Stimulated activated CD8-positive, alpha-beta memory T cell treated with anti-CD3 and anti-CD28 coated beads, Interleukin-15, amount 100 ng/mL, for 24 hours (primary cell): ENCODE measurements around the gene NT5M.

ENCODE experiments used
- DNase-seq: peaks from one replicate; pipeline ENCODE4 v3.0.0-alpha.2; 2020; ENCODE audit warnings: low read depth

NT5M gene

GRCh38 chr17:17303847-17304490, 796 bp downstream of the NT5M start:
- no peak for DNase-seq

DNA sequence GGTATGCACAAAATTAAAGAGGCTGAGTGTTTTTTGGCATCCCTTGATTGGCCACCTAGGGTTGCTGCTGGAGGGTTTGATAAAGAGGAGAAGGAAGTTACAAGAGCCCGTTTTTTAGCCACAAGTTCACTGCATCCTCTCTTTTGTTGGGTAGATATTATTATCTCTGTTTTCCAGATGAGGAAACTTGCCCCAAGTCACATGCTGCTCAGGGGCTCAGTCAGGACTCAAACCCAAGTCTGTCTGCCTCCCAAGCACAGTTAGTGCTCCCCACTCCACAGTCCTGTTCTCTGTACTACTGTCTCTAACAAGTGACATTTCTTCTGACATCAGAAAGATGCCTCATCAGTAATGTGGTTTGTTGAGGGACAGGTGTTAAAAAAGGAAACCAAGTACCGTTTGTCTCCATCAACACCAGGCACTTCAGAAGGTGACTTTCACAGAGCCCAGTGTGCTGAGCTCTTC, 1.4 kb downstream of the NT5M start:
- DNase-seq, result no peak

DNA sequence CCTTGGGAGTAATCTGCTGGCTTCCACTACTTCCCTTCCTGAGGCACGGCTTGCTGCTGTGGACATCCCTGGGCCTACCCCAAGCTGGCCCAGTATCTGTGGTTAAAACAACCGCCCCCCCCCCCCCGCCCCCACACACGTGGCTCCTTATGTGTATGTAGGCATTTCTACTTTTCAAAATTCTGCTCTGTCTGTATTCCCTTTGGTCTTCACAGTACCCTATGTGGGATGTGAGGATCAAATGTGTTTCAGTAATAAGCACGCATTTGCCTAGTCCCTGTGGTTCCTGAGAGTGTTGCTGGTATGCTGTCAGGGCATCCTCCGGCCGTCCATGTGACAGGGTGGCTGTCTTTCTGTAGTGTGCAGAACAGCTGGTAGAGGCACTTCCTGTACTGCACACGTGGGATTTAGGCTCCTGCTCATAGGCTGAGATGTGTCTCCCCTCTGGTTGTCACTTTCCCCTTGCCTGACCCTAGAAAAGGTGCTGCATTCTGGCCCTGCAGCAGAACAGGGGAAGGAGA, 2.2 kb downstream of the NT5M start:
- DNase-seq, result no peak

DNA sequence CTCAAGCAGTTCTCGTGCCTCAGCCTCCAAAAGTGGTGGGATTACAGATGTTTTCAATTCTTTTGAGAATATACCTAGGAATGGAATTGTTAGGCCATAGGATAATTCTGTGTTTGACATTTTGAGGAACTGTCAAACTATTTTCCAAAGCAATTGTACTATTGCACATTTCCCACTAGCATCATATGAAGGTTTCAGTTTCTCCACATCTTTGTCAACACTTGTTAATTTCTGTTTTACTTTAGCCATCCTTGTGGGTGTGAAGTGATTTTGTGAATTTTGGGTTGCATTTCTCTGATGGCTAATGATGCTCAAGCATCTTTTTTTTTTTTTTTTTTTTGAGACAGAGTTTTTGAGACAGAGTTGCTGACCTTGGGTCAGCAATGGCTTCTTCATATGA, 6.2 kb downstream of the NT5M start:
- no peak for DNase-seq

GRCh38 chr17:17313350-17313991, 10.3 kb downstream of the NT5M start:
- no peak for DNase-seq

- no peak for DNase-seq
Observed at GRCh38 chr17:17314501-17315071, 11.4 kb downstream of the NT5M start.

DNA sequence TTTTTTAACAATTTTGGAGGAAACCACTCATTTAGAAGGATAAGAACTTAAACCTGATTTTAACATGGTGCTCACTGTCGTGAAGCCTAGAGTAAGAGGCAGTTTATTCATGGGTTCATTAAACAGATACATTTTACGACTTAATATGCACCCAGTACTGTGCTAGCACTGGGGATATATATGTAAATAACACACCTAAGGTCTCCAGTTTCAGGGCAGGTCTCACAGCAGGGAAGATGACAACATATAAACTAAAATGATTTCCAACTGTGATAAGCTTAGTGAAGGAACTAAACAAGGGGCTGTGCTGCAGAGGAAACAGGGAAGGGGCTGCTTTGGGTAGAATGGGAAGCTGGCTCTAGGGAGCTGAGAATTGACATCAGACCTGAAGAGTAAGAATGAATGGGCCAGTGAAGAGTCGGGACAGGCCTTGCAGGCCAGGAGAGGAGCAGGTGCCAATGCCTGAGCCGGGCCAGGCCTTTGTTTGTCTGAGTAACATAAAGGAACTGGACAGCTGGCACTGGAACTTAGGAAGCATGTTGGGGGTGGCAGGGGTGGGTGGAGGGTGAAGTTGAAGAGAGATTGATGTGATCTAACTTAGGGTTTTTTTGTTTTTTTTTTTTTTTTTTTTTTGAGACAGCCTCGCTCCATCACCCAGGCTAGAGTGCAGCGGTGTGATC, 12.1 kb downstream of the NT5M start:
- no peak for DNase-seq

DNA sequence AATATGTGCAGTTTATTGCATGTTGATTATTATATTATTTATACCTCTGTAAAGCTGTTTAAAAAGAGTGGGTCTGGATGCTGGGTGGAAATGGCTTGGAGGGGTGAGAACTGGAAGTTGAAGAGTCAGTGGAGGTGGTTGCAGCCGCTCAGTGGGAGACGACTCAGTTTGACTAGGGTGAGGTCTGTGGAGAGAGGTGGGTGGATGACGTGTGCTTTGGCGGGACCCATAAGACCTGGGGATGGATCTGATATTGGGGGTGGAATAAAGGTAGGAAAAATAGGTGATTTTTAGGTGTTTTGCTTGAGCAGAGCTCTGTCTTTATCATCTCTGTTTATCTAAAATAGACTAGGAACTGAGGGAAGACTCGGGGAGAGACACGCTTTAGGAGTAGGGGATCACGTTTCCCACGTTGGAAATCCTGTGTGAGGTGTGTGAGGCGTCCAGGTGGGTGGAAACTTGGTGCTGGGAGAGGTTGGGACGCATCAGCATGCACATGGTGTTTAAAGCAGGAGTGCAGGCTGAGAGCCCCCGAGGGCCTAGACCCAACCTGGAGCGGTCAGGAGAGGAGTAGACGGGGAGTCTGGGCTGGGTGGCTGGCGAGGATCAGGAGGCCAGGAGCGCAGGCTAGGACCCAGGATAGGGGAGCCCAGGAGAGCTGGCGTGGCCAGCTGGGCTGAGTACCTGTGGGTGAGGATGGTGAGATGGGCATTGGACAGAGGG, 17.2 kb downstream of the NT5M start:
- no peak for DNase-seq

DNA sequence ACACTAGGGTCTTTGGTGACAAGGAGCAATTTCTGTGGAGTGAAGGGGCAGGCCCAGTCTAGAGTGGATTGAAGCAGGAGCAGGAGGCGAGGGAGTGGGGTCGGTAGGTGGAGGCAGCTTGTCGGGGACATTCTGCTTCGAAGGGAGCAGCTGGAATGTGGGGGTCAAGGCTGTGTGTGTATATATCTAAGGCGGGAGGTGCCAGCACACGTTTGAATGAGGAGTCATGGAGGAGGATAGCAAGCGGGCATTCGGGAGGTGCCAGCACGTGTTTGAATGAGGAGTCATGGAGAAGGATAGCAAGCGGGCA, 17.7 kb downstream of the NT5M start:
- no peak for DNase-seq

DNA sequence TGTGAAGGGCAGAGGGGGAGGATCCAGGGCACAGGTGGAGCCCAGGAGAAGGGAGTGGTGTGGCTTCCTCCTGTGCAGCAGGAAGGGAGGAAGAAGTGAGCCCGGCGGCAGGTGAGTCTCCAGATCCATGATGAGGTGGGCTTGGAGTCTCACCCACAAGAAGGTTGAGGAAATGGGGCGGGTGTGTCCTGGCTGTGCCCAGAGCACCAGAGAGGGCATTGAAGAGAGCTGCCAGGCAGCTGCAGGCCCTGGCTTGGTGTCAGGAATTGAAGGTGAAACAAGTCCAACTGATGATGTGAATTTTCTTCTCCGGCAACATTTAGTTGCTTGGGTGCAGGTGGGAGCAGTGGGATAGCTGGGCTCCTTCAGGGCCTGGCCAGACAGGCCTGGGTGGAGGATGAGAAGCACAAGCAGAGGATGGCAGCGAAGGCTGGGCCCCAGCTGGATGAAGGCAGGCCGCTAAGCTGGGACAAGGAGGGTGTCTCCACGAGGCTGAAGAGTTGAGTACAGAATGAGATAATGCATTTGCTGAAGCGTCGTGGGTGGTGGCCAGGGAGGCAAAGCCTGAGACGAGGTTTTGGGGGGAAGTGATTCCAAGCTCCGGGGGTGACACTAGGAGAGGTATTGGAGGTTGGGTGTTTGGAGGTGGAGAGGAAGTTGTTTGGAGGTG, 18.3 kb downstream of the NT5M start:
- DNase-seq, result no peak

GRCh38 chr17:17322516-17323510, 19.6 kb downstream of the NT5M start:
- no peak for DNase-seq

- DNase-seq, result no peak
Observed at GRCh38 chr17:17324616-17325015, 21.4 kb downstream of the NT5M start.

- DNase-seq, result no peak
Observed at GRCh38 chr17:17325228-17325627, 22.1 kb downstream of the NT5M start.

DNA sequence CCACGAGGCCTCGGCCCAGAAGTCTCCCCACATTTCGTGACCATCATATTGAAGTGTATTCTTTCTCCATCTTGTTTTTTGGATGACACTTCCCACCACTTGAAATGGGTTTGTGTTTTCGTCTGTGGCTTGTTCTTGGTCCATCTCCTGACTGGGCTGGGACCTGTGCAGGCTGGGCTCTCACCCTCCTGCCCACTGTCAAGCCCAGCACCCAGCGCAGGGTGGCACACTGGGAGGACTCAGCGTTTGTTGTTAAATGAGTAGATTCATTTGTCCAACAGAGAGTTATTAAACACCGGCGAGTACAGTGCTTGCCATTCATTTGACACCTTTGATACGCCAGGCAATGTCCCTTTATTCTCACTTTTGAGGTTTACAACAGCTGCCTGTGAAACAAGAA, 22.6 kb downstream of the NT5M start:
- DNase-seq, result no peak

GRCh38 chr17:17326275-17326875, 23.2 kb downstream of the NT5M start:
- no peak for DNase-seq

DNA sequence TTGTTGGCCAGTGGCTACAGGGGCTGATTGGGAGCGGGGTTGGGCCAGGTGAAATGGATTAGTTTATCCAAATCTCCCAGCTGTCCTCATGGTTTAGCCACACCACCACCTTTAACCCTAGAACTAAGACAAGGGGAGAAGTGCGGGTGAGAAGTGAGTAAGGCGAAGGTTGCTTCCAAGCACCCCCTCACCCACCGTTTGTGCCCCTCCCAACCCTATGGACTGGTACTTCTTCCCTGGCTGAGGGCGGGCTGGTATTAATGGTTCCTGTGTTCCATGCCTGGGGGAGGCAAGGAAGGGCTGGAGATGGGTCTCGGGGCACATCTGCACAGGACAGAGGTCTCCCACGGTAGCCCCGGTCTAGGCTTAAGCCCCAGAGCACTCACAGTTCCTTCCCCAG, 25.1 kb downstream of the NT5M start:
- no peak for DNase-seq

DNA sequence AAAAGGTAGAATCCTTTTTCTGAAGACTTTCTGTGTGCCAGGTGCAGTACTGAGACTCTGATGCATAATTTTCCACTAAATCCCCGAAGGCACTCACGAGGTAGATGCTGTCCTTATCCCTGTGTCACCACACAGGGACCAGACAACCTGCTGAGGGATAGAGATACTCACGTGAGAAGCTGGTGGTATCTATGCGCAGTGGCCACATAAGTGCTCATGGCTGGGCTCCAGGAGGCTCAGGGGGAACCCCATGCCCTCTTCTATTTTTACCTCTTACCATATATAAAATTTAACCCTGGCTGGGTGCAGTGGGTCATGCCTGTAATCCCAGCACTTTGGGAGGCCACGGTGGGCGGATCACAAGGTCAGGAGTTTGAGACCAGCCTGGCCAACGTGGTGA, 38.3 kb downstream of the NT5M start:
- DNase-seq, result no peak

DNA sequence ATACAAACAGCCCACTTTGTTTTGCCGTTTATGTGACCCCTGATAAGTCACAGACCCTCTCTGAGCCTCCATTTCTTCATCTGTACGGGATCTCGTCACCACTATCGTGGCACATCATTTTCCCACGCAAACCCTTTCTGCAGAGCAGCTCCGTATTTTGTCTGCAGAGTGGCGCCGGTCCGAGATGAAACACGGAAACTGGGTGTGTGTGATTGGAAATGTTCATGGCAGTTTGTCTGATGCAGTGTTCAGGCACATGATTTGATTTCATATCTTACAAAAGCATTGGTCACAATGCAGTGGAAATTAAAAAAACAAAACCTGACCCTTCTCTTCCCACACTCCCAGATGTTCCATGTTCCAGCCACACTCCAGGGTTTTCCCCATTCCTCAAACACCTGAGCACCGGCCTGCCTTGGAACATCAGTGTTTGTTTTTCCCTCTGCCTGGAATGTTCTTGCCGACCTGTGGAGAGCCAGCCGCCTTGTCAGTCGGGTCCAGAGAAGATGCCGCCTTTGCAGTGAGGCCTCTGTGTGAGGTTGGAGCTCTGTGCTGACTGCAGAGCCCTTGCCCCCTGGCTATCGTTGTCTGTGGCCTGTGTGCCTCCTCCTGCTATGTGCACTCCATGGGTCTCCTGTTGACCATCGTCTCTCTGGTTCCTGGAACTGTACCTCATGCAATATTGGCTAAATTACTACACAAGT, 39.2 kb downstream of the NT5M start:
- no peak for DNase-seq

DNA sequence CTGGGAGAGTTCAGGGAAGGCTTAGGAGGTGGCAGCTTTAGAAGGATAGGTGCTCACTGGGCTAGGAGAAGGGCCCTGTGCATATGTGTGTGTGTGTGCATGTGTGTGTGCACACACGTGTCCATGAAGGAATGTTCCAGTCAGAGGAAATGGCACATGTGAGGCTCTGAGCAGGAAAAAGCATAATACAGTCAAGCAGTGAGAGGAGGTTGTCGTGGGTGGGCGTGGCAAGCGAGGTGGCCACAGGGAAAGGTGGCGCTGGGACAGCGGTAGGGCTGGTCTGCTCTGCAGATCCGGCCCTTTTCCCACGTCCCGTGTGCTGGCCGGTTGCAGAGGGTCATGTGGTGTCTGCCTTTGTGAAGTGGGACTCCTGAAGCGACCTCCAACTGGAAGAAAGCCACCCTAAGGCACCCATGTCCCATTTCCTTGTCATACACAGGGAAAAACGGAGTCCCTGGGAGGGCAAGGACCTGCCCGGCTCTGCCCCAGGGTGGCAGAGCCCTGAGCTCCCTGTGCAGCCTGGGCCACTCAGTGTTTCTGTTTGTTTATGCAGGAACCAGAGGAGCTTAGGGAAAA, 40.1 kb downstream of the NT5M start:
- no peak for DNase-seq
